Hypothalamus (tissue), 51 donors: ENCODE results near the gene DDX31.
A peak's percentile ranks its signal among the peaks of the same experiment; 100 is the strongest.

ENCODE experiments used
- DNase-seq, 51 donors: peaks; one replicate each; lab custom pipeline; 2025; lab: John Stamatoyannopoulos, UW

The DDX31 gene

GRCh38 chr9:132600326-132600984 lies 69.3 kb downstream of the DDX31 start:
- DNase-seq: no peak

- DNase-seq: peak in 22 of 51 donors; percentile 1 to 36 (median 18)
These were observed 72.6 kb downstream of the DDX31 start for GRCh38 chr9:132597073-132597775.

- DNase-seq: no peak
These were observed 73.6 kb downstream of the DDX31 start for GRCh38 chr9:132596200-132596599.

DNA sequence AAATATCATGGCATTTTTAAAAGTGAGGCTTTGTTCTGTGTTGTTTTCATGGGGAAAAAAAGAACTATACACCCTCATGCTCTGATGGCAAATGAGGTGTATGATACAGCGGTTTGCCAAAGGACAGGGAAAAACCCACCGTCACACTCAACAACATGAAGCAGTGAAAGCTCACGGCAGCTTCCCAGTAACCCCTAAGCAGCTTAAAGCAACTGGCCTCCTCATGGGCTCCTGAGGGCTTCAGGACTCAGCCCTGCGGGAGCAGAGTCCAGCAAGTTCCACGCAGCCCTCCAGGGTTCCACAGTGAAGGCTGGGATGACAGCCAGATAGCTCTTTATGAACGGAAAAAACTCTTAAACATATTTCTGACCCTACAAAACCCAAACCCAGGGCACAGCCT lies 74.5 kb downstream of the DDX31 start:
- no peak for DNase-seq

DNA sequence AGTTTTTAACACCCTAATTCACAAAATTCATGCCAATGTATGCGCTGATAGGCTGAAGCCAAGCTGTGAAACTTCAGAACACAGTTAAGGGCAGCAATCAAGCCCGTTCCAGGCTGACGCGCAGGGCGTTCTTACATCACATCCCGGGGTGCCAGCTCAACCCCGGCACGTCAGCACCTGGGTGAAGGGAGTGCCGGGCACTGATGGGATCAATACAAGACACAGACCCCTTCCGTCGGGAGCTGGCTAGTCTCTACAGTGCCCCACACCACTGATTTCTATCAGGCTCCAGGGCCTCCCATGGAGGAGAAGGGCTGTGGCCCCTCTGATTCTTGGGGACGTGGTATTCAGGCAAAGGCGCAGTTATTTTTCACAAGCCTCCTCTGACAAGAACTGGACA lies 75.4 kb downstream of the DDX31 start:
- DNase-seq: no peak

DNA sequence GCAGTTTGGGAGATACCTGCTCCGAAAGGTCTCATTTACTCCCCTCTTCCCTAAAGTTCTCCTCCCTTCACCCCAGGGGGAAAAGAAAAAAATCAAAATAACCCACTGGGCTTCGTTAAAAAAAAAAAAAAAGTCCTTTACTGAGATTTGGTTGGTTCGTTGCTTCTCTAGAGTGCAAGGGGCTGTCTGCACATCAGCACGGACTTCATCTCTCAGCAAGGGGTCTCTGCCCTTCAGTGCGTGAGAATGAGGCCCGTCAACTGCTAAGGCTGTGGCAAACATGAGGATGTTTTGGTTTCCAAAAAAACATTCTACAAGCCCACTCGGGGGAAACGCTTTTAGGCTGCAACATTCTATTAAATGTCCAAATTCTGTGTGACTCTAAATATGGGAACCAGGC lies 77.3 kb downstream of the DDX31 start:
- no peak for DNase-seq

- DNase-seq: no peak
These were observed 78.0 kb downstream of the DDX31 start for GRCh38 chr9:132591751-132592314.

- no peak for DNase-seq
These were observed 78.5 kb downstream of the DDX31 start for GRCh38 chr9:132591244-132591643.

DNA sequence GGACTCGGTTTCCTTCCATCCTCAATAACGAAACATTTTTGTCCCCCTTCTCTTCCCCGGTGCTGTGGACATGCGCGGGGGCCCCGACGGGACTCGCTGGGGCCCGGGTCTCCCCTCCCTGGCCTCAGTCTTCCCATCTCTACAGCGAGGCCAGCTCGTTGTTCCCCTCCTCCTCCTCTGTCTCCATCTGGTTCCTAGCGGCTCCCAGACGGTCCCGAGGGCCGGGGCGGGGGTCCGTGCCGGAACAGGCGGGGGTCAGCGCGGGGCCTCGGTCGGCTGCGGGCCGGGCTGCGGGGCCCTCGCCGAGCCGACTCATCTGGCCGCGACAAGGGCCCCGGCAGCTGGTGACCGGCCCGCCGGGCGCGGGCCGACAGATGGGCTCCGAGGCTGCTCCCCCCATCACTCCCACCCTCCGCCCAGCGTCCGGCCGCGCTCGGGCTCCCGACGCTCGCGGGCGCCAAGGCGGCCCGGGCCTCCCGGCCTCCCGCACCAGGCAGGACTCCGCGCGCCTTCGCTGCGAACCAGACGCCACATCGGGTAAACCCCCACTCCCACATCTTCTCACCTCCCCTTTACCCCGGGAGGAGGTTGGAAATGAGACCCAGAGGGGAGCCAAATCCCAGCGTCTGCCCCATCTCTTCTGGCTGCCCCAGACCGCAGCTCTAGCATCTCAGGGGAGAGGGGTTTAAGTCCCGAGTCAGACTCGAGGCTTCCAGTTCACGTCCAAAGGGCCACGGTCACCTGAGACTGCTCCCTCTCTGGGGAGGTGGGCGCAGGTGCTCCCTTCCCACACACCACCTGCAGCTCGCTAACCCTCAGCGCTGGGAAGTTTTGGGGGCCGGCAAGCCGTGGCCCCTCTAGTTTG lies 79.2 kb downstream of the DDX31 start:
- DNase-seq: no peak

DNA sequence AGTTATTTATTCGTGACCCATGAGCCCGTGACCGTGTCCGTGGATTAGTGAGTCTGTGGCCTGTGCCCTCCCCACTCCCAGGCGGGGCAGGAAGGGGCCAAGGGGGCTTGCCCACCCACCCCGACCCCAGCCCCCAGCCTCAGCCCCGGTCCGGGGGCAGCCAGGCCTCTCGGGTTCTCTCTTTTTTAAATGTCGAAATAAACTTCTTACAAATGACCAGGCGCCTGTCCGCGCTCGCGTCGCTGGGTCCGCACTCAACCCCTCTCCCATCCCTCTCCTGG lies 79.8 kb downstream of the DDX31 start:
- no peak for DNase-seq

DNA sequence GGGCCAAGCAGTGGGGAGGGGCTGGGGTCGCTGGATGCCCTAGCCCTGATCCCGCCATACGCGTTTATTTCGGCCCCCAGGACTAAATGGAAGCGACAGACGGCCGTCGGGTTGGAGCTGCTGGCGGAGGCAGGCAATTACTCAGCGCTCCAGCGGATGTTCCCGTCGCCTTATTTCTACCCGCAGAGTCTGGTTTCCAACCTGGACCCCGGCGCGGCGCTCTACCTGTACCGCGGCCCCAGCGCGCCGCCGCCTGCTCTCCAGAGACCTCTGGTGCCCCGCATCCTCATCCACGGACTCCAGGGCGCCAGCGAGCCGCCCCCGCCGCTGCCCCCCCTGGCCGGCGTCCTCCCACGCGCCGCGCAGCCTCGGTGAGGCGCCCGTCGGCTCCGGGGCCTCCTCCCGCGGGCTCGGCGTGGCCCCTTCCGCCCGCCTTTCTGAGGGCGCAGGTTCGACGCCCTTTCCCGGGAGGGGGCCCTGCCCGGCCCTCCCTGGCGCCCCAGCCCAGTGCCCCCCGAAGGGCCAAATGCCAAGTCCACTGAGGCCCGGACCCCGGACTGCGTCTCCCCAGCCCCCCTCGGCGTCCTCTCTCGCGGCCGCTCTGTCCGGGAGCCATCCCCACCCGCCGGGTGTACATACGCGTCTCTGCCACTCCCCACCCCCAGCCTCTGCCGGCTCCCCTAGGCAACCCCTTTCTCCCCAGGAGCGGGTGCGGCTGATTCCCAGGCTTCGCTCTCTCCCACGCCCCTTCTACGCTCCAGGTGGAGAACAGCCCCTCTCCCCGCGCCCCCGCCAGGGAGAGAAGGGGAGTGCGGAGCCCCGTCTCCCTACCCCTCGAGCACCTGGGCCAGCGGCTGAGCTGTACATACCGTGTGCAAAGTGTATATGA lies 80.4 kb downstream of the DDX31 start:
- no peak for DNase-seq

DNA sequence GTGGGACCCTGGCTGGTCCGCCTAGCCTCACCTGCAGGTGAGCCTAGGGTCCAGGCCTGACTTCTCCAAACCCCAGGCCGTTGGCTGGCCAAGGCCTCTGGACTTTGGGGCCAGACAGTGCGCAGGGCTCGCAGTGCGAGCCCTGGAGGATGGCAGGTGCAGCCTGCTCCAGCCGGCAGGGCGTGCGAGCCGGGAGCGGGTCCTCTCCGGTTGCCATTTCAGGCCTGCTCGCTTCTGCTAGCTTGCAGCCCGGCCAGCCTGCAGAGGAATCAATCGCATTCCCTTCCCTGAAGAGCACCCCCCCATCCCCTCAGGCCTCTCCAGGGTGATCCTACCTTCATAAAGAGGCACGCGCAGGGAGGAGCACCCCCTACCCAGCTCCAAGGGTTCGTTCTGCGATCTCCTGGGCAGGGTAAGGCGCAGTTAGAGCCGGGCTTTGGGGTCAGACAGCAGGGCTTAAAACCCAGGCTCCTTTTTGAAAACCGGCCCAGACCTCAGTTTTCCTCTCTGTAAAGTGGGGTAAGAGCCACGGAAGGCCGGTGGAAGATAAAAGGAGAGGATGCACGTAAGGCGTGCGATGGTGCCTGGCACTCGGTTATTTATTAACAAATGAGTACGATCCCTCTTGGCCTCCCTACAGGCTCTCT lies 81.2 kb downstream of the DDX31 start:
- no peak for DNase-seq

DNA sequence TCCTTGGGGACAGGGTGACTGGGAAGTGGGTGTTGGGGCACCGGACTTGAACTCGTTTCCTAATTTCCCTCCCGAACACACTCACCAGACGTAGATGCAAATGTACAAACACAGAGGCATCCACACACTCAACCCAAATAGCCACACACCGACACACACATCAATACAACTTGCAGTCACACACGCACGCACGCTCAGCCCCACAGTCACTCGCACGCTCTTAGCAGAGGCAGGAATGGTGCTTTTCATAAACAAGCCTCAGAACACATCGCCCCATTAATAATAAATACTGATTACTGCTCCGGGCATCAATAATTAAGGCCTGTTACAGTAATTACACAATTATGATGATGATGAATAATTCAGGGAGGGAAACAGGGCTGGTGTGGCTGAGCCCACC lies 81.7 kb downstream of the DDX31 start:
- no peak for DNase-seq

DNA sequence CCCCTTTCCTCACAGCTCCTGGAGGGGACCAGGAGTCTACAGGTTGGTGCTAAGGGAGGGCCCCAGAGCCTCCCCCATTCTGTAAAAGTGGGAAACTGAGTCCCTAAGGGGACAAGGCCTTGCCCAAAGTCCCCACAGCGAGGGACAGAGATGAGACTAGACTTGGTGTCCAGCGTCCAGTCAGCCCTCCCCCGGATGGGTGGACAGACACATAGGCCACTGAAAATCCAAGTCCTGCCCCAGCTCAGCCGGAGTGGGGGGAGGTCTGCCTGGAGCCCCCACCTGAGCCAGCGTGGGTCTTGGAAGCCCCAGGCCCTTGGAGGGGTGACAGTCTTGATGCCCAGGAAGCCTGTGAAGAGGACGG lies 82.2 kb downstream of the DDX31 start:
- DNase-seq: no peak

- no peak for DNase-seq
These were observed 82.8 kb downstream of the DDX31 start for GRCh38 chr9:132586830-132587591.

DNA sequence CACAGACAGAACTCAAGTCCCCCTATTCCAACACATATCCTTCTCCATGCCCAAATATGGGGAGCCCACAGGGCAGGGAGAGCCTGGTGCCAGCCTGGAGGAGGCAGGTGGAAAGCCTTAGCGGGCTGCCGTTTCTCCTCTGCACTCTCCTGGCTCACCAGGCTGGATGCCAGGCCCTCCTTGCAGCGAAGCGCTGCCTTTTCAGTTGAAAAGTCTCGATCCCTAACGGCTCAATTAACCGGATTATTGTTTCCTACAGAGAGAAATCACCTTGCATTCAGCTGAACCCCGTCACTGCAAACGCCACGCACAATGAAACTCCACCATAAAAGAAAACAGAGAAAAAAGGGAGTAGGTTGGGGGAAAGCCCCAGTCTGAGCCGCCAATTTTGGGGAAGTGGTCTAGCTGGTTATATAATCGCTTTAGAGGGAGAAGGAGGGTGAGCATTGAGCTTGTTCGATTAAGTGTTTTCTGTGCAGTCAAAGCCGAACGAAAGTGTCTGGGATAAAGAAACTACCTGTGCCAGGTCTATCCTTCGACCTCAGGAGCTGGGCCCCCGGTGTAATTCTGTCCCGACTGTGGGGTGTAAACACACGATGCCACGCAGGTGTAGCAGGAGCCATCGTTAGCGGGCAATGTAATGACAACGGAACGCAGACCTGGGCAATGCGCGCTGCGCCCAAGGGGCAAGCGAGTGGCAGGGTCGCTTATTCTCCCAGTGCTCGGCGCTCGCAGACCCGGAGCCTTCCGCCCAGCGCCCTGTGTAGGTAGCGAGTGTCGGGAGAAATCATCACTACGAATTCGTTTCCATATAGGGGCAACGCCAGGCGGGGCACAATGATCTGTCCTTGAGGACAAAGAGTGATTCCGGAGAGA lies 83.6 kb downstream of the DDX31 start:
- no peak for DNase-seq

GRCh38 chr9:132584601-132585560 lies 84.9 kb downstream of the DDX31 start:
- no peak for DNase-seq
